Glutamatergic neuron (in vitro differentiated cells): ENCODE data around the gene PAK5. TPM values are rescaled to one million over a fixed set of nuclear protein-coding genes. Genes with fewer than 3 reads are reported as not detected.

Experiments used
- DNase-seq: peaks from one replicate; pipeline ENCODE4 v3.0.0; 2022
- H3K27ac Mint-ChIP-seq: one replicate; pipeline ENCODE4 v1.8.0; 2020; ENCODE audit warnings: mild to moderate bottlenecking, mixed read lengths, inconsistent platforms; ENCODE audit not compliant: unreplicated experiment
- H3K27me3 Mint-ChIP-seq: one replicate; pipeline ENCODE4 v1.8.0; 2020; ENCODE audit warnings: mild to moderate bottlenecking, moderate library complexity, mixed read lengths, inconsistent platforms; ENCODE audit not compliant: unreplicated experiment
- H3K36me3 Mint-ChIP-seq: one replicate; pipeline ENCODE4 v1.8.0; 2020; ENCODE audit warnings: mild to moderate bottlenecking, mixed read lengths, inconsistent platforms; ENCODE audit not compliant: unreplicated experiment
- H3K4me1 Mint-ChIP-seq: one replicate; pipeline ENCODE4 v1.8.0; 2020; ENCODE audit warnings: mild to moderate bottlenecking, low read depth, mixed read lengths, inconsistent platforms; ENCODE audit not compliant: unreplicated experiment
- H3K4me3 Mint-ChIP-seq: one replicate; pipeline ENCODE4 v1.8.0; 2020; ENCODE audit warnings: mild to moderate bottlenecking, mixed read lengths, inconsistent platforms; ENCODE audit not compliant: unreplicated experiment
- H3K9me3 Mint-ChIP-seq: one replicate; pipeline ENCODE4 v1.8.0; 2020; ENCODE audit warnings: mild to moderate bottlenecking, moderate library complexity, mixed read lengths, inconsistent platforms; ENCODE audit not compliant: unreplicated experiment
- total RNA-seq: library from RNA; stranded (reverse); fragmentation: NEBNext Ultra II Directional; extraction: Animal tissue kit (Norgen Biotek cat#: 25700); gene quantifications from one replicate; pipeline ENCODE4 v1.2.1, GENCODE V29; 2021; ENCODE audit not compliant: unreplicated experiment
- TF ChIP-seq, protein P1 (sequence below): fragments of 200-600 bp; sonication (generic); IDR thresholded peaks from one replicate; pipeline ENCODE4 v1.5.0; 2021; ENCODE audit not compliant: partially characterized antibody, unreplicated experiment

PAK5 gene
- total RNA-seq, 1 donor from 2014 or later, result 6.8 TPM

DNA sequence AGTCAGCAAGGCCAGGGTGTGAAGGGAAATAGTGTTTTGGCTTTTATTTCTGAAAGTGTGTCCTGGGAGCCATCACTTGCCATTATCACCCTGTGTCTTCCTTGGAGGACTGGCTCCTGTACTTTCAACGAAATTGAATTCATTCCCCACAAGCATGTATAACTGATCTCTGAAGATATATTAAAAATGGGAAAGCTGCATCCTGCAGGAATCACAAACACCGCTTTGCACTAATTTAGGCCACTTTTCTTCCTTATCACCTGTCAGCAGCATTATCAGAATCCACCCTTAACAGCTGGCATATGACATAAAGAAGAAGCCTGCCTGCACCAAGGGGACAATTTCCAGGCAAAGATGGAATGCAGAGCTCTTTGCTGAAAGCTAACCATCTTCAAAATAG lies 268.3 kb downstream of the PAK5 start:
- no peaks in the 10 kb centered on the region for H3K36me3 Mint-ChIP-seq
- no peak overlapping the region for H3K27ac Mint-ChIP-seq
- TF ChIP-seq, protein P1, sequence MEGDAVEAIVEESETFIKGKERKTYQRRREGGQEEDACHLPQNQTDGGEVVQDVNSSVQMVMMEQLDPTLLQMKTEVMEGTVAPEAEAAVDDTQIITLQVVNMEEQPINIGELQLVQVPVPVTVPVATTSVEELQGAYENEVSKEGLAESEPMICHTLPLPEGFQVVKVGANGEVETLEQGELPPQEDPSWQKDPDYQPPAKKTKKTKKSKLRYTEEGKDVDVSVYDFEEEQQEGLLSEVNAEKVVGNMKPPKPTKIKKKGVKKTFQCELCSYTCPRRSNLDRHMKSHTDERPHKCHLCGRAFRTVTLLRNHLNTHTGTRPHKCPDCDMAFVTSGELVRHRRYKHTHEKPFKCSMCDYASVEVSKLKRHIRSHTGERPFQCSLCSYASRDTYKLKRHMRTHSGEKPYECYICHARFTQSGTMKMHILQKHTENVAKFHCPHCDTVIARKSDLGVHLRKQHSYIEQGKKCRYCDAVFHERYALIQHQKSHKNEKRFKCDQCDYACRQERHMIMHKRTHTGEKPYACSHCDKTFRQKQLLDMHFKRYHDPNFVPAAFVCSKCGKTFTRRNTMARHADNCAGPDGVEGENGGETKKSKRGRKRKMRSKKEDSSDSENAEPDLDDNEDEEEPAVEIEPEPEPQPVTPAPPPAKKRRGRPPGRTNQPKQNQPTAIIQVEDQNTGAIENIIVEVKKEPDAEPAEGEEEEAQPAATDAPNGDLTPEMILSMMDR, result no peak
- DNase-seq, result no peak
- H3K4me3 Mint-ChIP-seq, result no peak overlapping the region
- H3K4me1 Mint-ChIP-seq, result peaks cover 21% of the 10 kb centered on the region
- H3K27me3 Mint-ChIP-seq, result peaks cover 5% of the 10 kb centered on the region
- H3K9me3 Mint-ChIP-seq, result peaks cover 2% of the 10 kb centered on the region

DNA sequence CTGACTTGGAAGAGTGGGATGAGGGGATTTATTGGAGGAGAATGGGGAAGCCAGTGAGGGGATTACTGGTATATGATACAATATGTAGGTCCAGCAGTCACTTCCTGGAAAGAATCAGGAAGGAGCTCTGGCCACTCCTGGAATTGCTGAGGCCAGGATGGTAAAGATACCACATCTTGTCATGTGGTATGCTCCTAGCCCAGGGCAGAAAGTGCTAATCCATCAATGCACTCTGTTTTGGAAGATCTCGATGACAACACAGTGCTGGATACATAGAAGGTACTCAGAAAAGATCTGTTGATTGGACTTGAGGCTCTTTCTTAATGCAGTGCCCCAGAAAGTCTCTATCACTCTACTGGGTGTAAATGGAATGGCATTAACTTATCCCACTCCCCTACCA lies 271.9 kb downstream of the PAK5 start:
- peaks cover 5% of the 10 kb centered on the region for H3K27me3 Mint-ChIP-seq
- no peak overlapping the region for H3K27ac Mint-ChIP-seq
- TF ChIP-seq, protein P1, result no peak

GRCh38 chr20:9565910-9566550 lies 272.8 kb downstream of the PAK5 start:
- Mint-ChIP-seq H3K4me3 (no peak overlapping the region), H3K27me3 (peaks cover 5% of the 10 kb centered on the region)
- TF ChIP-seq, protein P1, result no peak

More for the DNA sequence above, 271.9 kb downstream of the PAK5 start:
- H3K9me3 Mint-ChIP-seq, result peaks cover 2% of the 10 kb centered on the region
- peaks cover 5% of the 10 kb centered on the region for H3K4me1 Mint-ChIP-seq
- H3K4me3 Mint-ChIP-seq, result no peak overlapping the region
- H3K36me3 Mint-ChIP-seq, result no peaks in the 10 kb centered on the region
- DNase-seq, result no peak

DNA sequence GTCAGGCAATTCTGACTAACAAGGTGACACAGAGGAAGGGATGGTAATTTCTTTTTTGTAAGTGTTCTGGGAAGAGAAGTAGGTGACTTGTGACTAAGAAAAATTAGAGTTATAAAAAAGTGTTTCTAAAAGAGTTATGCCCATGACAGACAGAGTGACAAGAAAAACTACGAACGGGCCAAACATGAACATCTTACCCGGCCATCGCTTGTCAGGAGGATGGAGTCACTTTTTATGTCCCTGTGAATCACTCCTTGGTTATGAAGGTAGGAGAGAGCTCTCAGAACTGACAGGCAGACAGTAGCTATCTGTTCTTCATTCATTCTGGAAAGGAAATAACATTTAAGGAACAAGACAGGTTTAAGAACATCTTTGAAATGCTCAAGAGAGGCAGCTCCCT lies 281.5 kb downstream of the PAK5 start:
- Mint-ChIP-seq H3K9me3 (no peaks in the 10 kb centered on the region), H3K36me3 (peaks cover 6% of the 10 kb centered on the region), H3K4me1 (no peaks in the 10 kb centered on the region), H3K27ac (no peak overlapping the region), H3K4me3 (no peak overlapping the region), H3K27me3 (no peaks in the 10 kb centered on the region)
- TF ChIP-seq, protein P1, result no peak
- DNase-seq, result no peak

More at GRCh38 chr20:9565910-9566550, 272.8 kb downstream of the PAK5 start:
- peaks cover 5% of the 10 kb centered on the region for H3K4me1 Mint-ChIP-seq
- DNase-seq, result no peak
- H3K9me3 Mint-ChIP-seq, result peaks cover 2% of the 10 kb centered on the region
- no peak overlapping the region for H3K27ac Mint-ChIP-seq
- no peaks in the 10 kb centered on the region for H3K36me3 Mint-ChIP-seq

DNA sequence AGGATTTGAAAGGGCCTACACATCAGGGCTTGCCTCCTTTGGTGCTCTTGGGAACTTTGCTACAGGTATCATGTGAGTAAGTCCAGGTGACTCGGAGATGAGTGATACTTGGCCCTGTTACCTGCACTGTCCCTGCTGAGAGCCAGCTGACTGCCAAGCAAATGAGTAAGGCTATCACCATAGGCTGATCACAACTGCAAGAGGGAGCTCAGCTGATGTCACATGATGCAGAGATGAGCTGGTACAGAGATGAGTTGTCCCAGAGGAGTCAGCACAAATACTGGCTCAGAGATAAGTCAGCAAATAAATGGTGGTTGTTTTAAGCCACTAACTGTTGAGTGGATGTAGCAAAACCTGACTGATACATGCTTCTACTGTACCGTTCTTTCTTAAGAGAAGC lies 283.1 kb downstream of the PAK5 start:
- H3K4me1 Mint-ChIP-seq, result no peaks in the 10 kb centered on the region
- no peak overlapping the region for H3K4me3 Mint-ChIP-seq
- H3K27ac Mint-ChIP-seq, result no peak overlapping the region
- no peak for DNase-seq
- peaks cover 6% of the 10 kb centered on the region for H3K36me3 Mint-ChIP-seq
- no peaks in the 10 kb centered on the region for H3K27me3 Mint-ChIP-seq
- no peaks in the 10 kb centered on the region for H3K9me3 Mint-ChIP-seq
- TF ChIP-seq, protein P1, result no peak
